H9 (cell line): Measurements from ENCODE around the gene PRKCA. TPM values are rescaled to one million over a fixed set of nuclear protein-coding genes. Genes with fewer than 3 reads are reported as not detected.

ENCODE experiments used
- DNase-seq: peaks from one replicate; pipeline ENCODE4 v3.0.0-alpha.2; 2017
- H2AFZ ChIP-seq: one replicate; pipeline ENCODE4 v1.6.1; 2013; ENCODE audit warnings: mild to moderate bottlenecking, low read length, control low read depth, moderate library complexity
- H2AK5ac ChIP-seq: 2 replicates; pipeline ENCODE4 v1.6.1; 2013; ENCODE audit warnings: low read length, control low read depth, mixed read lengths; ENCODE audit not compliant: insufficient read length
- H2BK120ac ChIP-seq: one replicate; pipeline ENCODE4 v1.6.1; 2013; ENCODE audit warnings: low read depth, mild to moderate bottlenecking, low read length, control low read depth, inconsistent platforms; ENCODE audit not compliant: poor library complexity, severe bottlenecking
- H2BK12ac ChIP-seq: 2 replicates; pipeline ENCODE4 v1.6.1; 2013; ENCODE audit warnings: low read length, control low read depth, mixed read lengths, low read depth; ENCODE audit not compliant: insufficient read length
- H2BK15ac ChIP-seq: 2 replicates; pipeline ENCODE4 v1.6.1; 2013; ENCODE audit warnings: low read depth, low read length, control low read depth
- H2BK20ac ChIP-seq: one replicate; pipeline ENCODE4 v1.6.1; 2013; ENCODE audit warnings: low read depth, mild to moderate bottlenecking, low read length, control low read depth, inconsistent platforms; ENCODE audit not compliant: poor library complexity, severe bottlenecking
- H2BK5ac ChIP-seq: 2 replicates; pipeline ENCODE4 v1.6.1; 2013; ENCODE audit warnings: low read length, control low read depth, mixed read lengths; ENCODE audit not compliant: insufficient read length
- H3K14ac ChIP-seq: 2 replicates; pipeline ENCODE4 v1.6.1; 2013; ENCODE audit warnings: low read length, control low read depth; ENCODE audit not compliant: insufficient read depth
- H3K18ac ChIP-seq: 2 replicates; pipeline ENCODE4 v1.6.1; 2013; ENCODE audit warnings: low read depth, mild to moderate bottlenecking, mixed read lengths, low read length, control low read depth; ENCODE audit not compliant: insufficient read length
- H3K23ac ChIP-seq: 2 replicates; pipeline ENCODE4 v1.6.1; 2013; ENCODE audit warnings: low read length, control low read depth, mixed read lengths, low read depth; ENCODE audit not compliant: insufficient read length
- H3K23me2 ChIP-seq: 2 replicates; pipeline ENCODE4 v1.6.1; 2013; ENCODE audit warnings: low read depth, mild to moderate bottlenecking, mixed read lengths, low read length, control low read depth; ENCODE audit not compliant: insufficient read length, poor library complexity, severe bottlenecking
- H3K27ac ChIP-seq: 2 replicates; pipeline ENCODE4 v1.5.1; 2013; ENCODE audit warnings: low read length, control low read depth, mixed read lengths, low read depth; ENCODE audit not compliant: insufficient read length
- H3K27me3 ChIP-seq: 2 replicates; pipeline ENCODE4 v1.6.1; 2013; ENCODE audit warnings: low read length, control low read depth, inconsistent platforms; ENCODE audit not compliant: insufficient read depth
- H3K4ac ChIP-seq: 2 replicates; pipeline ENCODE4 v1.6.1; 2013; ENCODE audit warnings: low read depth, mild to moderate bottlenecking, control low read depth, inconsistent platforms, low read length, moderate library complexity
- H3K4me1 ChIP-seq: 2 replicates; pipeline ENCODE4 v1.6.1; 2013; ENCODE audit warnings: low read length, control low read depth, inconsistent platforms; ENCODE audit not compliant: insufficient read depth
- H3K4me2 ChIP-seq: 2 replicates; pipeline ENCODE4 v1.6.1; 2013; ENCODE audit warnings: low read length, control low read depth, mixed read lengths; ENCODE audit not compliant: insufficient read length, insufficient read depth
- H3K56ac ChIP-seq: 2 replicates; pipeline ENCODE4 v1.6.1; 2013; ENCODE audit warnings: low read depth, mild to moderate bottlenecking, mixed read lengths, low read length, control low read depth; ENCODE audit not compliant: insufficient read length
- H3K79me1 ChIP-seq: 2 replicates; pipeline ENCODE4 v1.6.1; 2013; ENCODE audit warnings: low read depth, mild to moderate bottlenecking, moderate library complexity, low read length, control low read depth, inconsistent platforms; ENCODE audit not compliant: insufficient read depth, poor library complexity, severe bottlenecking
- H3K79me2 ChIP-seq: 2 replicates; pipeline ENCODE4 v1.6.1; 2013; ENCODE audit warnings: low read length, control low read depth, inconsistent platforms; ENCODE audit not compliant: insufficient read depth
- H3K9ac ChIP-seq: 2 replicates; pipeline ENCODE4 v1.6.1; 2013; ENCODE audit warnings: low read length, control low read depth, mixed read lengths; ENCODE audit not compliant: insufficient read length; ENCODE audit errors: extremely low read depth
- H3K9me3 ChIP-seq: one replicate; pipeline ENCODE4 v1.6.1; 2013; ENCODE audit warnings: low read depth, low read length, inconsistent platforms; ENCODE audit not compliant: control insufficient read depth
- H3T11ph ChIP-seq: one replicate; pipeline ENCODE4 v1.6.1; 2013; ENCODE audit warnings: mild to moderate bottlenecking, low read length, control low read depth, inconsistent platforms
- H4K20me1 ChIP-seq: one replicate; pipeline ENCODE4 v1.6.1; 2013; ENCODE audit not compliant: control insufficient read depth, insufficient read length, insufficient read depth
- H4K5ac ChIP-seq: 2 replicates; pipeline ENCODE4 v1.6.1; 2013; ENCODE audit warnings: low read depth, mild to moderate bottlenecking, mixed read lengths, low read length, control low read depth; ENCODE audit not compliant: insufficient read length
- H4K8ac ChIP-seq: replicated peaks from 2 replicates; pipeline ENCODE4 v1.6.1; 2013; ENCODE audit warnings: low read length, control low read depth, mixed read lengths, low read depth; ENCODE audit not compliant: insufficient read length
- H4K91ac ChIP-seq: 2 replicates; pipeline ENCODE4 v1.6.1; 2013; ENCODE audit warnings: low read depth, mild to moderate bottlenecking, moderate library complexity, mixed read lengths, low read length, control low read depth; ENCODE audit not compliant: insufficient read length
- H3K27ac Mint-ChIP-seq, 3 experiments: 2 replicates in 2 of 3; 3 replicates in 1 of 3; pipeline ENCODE4 v1.8.0; 2020 to 2021; ENCODE audit warnings: mixed read lengths in 3 of 3, mild to moderate bottlenecking in 1 of 3, moderate library complexity in 1 of 3
- H3K27me3 Mint-ChIP-seq: 2 replicates; pipeline ENCODE4 v1.8.0; 2021; ENCODE audit warnings: low read depth, mild to moderate bottlenecking, moderate library complexity, mixed read lengths
- H3K36me3 Mint-ChIP-seq, 3 experiments: 2 replicates in 2 of 3; 3 replicates in 1 of 3; pipeline ENCODE4 v1.8.0; 2020 to 2021; ENCODE audit warnings: low read depth in 3 of 3, mixed read lengths in 3 of 3; ENCODE audit not compliant: insufficient read depth in 1 of 3
- H3K4me1 Mint-ChIP-seq, 2 experiments: 2 replicates each; pipeline ENCODE4 v1.8.0; 2020; ENCODE audit warnings: mixed read lengths in 2 of 2
- H3K4me3 Mint-ChIP-seq, 2 experiments: 2 replicates in 1 of 2; 3 replicates in 1 of 2; pipeline ENCODE4 v1.8.0; 2020 to 2021; ENCODE audit warnings: mild to moderate bottlenecking in 2 of 2, mixed read lengths in 2 of 2, moderate library complexity in 1 of 2
- H3K9me3 Mint-ChIP-seq, 2 experiments: 2 replicates in 1 of 2; 3 replicates in 1 of 2; pipeline ENCODE4 v1.8.0; 2020; ENCODE audit warnings: mild to moderate bottlenecking in 2 of 2, mixed read lengths in 2 of 2, moderate library complexity in 1 of 2
- WGBS: extraction: QIAGEN DNeasy Blood & Tissue Kit; methylation state at CpG from one replicate; pipeline ENCODE4 v1.1.7; 2013; ENCODE audit warnings: missing lambda C conversion rate, low lambda C conversion rate, mixed read lengths; ENCODE audit not compliant: insufficient read length; ENCODE audit errors: extremely low coverage; 5-methylcytosine and 5-hydroxymethylcytosine counted together
- total RNA-seq: library from RNA; stranded (reverse); gene quantifications from 2 replicates; pipeline ENCODE4 v1.2.1, GENCODE V29; 2021
- TF ChIP-seq, protein P1 (sequence below): fragments of 200-600 bp; sonication (generic); conservative IDR thresholded peaks from 3 replicates; pipeline ENCODE4 v1.8.0; 2021; ENCODE audit warnings: antibody characterized with exemption, mild to moderate bottlenecking

PRKCA gene
- total RNA-seq, 1 experiment from 2014 or later = 10.5 TPM

DNA sequence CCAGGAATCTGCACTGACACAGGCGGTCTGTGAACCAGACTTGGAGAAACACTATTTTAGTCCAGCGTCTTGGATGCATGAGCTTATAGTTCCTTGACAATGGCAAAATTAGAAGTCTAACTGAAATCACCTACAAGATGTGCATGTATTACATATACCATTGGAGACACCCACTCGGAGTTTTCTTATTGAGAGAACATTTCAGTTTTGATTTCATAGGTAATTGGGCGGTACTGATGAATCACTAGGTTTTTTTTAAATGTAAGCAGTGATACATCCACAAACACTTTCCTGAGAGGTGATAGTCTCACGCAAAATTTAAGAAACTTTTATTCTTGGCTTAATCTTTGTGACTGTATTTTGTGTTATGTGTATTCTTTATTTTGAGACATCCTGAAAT is 69.8 kb downstream of the PRKCA start:
- Histone ChIP-seq H4K91ac (no peak overlapping the region), H3T11ph (no peak overlapping the region), H4K5ac (no peak overlapping the region), H3K79me2 (no peaks in the 10 kb centered on the region; the same call in 1 of the 2 replicates), H4K8ac (no peak overlapping the region), H3K23me2 (no peaks in the 10 kb centered on the region), H3K9me3 (no peaks in the 10 kb centered on the region), H3K23ac (no peak overlapping the region), H3K4me1 (peaks cover 3% of the 10 kb centered on the region; the same call in 1 of the 2 replicates), H3K4me2 (no peak overlapping the region), H2BK15ac (no peak overlapping the region), H3K14ac (no peak overlapping the region), H2BK120ac (no peak overlapping the region), H2AK5ac (no peak overlapping the region), H2BK20ac (no peak overlapping the region), H2AFZ (no peak overlapping the region), H3K79me1 (no peaks in the 10 kb centered on the region), H3K27me3 (no peaks in the 10 kb centered on the region), H2BK12ac (no peak overlapping the region), H3K27ac (no peak overlapping the region), H3K4ac (no peak overlapping the region), H3K9ac (no peak overlapping the region), H2BK5ac (no peak overlapping the region), H3K18ac (no peak overlapping the region), H4K20me1 (no peaks in the 10 kb centered on the region), H3K56ac (no peak overlapping the region)
- Mint-ChIP-seq H3K27me3 (no peaks in the 10 kb centered on the region), H3K4me3 (no peak overlapping the region), H3K4me1 (peaks cover 16 to 25% of the 10 kb centered on the region in 2 experiments), H3K9me3 (no peaks in the 10 kb centered on the region), H3K27ac (no peak overlapping the region; a peak in 1 of 7 replicates), H3K36me3 (no peaks in the 10 kb centered on the region)
- DNase-seq = no peak
- TF ChIP-seq, protein P1, sequence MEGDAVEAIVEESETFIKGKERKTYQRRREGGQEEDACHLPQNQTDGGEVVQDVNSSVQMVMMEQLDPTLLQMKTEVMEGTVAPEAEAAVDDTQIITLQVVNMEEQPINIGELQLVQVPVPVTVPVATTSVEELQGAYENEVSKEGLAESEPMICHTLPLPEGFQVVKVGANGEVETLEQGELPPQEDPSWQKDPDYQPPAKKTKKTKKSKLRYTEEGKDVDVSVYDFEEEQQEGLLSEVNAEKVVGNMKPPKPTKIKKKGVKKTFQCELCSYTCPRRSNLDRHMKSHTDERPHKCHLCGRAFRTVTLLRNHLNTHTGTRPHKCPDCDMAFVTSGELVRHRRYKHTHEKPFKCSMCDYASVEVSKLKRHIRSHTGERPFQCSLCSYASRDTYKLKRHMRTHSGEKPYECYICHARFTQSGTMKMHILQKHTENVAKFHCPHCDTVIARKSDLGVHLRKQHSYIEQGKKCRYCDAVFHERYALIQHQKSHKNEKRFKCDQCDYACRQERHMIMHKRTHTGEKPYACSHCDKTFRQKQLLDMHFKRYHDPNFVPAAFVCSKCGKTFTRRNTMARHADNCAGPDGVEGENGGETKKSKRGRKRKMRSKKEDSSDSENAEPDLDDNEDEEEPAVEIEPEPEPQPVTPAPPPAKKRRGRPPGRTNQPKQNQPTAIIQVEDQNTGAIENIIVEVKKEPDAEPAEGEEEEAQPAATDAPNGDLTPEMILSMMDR = no peak
- no CpG with 5 or more reads among the region's 5 CpGs for WGBS
